Ovary (tissue), 3 donors: Measurements from ENCODE around the gene PTDSS2.

Source experiments
- POLR2A ChIP-seq: fragments of 450-650 bp; IDR thresholded peaks from one replicate; pipeline ENCODE4 v1.6.1; 2017; ENCODE audit warnings: antibody characterized with exemption, mild to moderate bottlenecking, moderate library complexity
- TF ChIP-seq, protein P1 (sequence below), 3 donors: fragments of 450-650 bp in 2 of 3; fragments of 200-600 bp in 1 of 3; IDR thresholded peaks; one replicate each; pipeline versions ENCODE4 v1.5.1 to v1.8.0; 2016 to 2022; ENCODE audit warnings: antibody characterized with exemption in 3 of 3, mild to moderate bottlenecking in 1 of 3
- donor health status: DM: no; HTN: no; CAD: no.

- TF ChIP-seq, protein P1, sequence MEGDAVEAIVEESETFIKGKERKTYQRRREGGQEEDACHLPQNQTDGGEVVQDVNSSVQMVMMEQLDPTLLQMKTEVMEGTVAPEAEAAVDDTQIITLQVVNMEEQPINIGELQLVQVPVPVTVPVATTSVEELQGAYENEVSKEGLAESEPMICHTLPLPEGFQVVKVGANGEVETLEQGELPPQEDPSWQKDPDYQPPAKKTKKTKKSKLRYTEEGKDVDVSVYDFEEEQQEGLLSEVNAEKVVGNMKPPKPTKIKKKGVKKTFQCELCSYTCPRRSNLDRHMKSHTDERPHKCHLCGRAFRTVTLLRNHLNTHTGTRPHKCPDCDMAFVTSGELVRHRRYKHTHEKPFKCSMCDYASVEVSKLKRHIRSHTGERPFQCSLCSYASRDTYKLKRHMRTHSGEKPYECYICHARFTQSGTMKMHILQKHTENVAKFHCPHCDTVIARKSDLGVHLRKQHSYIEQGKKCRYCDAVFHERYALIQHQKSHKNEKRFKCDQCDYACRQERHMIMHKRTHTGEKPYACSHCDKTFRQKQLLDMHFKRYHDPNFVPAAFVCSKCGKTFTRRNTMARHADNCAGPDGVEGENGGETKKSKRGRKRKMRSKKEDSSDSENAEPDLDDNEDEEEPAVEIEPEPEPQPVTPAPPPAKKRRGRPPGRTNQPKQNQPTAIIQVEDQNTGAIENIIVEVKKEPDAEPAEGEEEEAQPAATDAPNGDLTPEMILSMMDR (IDR thresholded peaks at IDR 0.05) = no peak
- TF ChIP-seq POLR2A = no peak
Observed at GRCh38 chr11:429931-430456, 20.1 kb upstream of the PTDSS2 start.
